ENCODE results near the gene TUSC2. TPM values are rescaled to one million over a fixed set of nuclear protein-coding genes. Genes with fewer than 3 reads are reported as not detected.

TUSC2 gene
- total and polyA plus RNA-seq, 2 of the 13 experiments (the other 11 are each of a cell fraction or from before 2014, with no cell fraction given), result 36.7 to 39.1 TPM

DNA sequence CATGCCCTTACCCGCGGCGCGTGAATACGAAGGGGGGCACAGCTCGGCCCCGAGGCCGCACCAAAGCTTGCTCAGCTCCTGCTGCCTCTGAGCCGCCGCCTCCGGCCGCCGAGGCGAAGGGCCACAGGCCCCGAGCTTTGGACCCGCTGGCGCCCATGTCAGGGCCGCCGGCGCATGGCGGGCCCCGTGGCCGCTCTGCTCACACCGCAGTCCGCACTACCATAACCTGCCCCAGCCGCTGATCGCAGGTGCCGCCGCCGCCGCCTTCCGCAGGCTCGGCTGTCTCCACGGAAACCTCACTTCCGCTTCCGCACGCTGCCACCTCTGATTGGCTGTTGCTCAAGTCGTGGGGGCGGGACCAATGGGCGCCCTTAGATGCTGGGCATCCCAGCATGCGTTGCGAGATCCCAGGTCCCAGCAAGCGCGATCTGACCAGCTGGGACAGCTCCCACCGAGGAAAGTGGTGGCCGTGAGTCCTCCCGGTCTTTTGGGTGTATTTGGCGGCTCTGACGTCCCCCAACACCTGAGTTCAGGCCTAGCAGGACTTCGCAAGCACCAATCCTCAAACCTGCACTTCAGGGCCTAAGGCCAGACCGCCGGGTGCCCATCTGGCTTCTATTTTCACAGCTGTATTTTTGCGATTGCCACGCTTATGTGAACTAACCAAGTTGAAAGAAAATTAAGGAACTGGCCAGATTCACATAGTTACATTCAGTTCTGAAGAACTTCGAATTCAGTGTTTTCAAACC lies at the start of gene TUSC2 (continued):
- TF ChIP-seq, protein P1, sequence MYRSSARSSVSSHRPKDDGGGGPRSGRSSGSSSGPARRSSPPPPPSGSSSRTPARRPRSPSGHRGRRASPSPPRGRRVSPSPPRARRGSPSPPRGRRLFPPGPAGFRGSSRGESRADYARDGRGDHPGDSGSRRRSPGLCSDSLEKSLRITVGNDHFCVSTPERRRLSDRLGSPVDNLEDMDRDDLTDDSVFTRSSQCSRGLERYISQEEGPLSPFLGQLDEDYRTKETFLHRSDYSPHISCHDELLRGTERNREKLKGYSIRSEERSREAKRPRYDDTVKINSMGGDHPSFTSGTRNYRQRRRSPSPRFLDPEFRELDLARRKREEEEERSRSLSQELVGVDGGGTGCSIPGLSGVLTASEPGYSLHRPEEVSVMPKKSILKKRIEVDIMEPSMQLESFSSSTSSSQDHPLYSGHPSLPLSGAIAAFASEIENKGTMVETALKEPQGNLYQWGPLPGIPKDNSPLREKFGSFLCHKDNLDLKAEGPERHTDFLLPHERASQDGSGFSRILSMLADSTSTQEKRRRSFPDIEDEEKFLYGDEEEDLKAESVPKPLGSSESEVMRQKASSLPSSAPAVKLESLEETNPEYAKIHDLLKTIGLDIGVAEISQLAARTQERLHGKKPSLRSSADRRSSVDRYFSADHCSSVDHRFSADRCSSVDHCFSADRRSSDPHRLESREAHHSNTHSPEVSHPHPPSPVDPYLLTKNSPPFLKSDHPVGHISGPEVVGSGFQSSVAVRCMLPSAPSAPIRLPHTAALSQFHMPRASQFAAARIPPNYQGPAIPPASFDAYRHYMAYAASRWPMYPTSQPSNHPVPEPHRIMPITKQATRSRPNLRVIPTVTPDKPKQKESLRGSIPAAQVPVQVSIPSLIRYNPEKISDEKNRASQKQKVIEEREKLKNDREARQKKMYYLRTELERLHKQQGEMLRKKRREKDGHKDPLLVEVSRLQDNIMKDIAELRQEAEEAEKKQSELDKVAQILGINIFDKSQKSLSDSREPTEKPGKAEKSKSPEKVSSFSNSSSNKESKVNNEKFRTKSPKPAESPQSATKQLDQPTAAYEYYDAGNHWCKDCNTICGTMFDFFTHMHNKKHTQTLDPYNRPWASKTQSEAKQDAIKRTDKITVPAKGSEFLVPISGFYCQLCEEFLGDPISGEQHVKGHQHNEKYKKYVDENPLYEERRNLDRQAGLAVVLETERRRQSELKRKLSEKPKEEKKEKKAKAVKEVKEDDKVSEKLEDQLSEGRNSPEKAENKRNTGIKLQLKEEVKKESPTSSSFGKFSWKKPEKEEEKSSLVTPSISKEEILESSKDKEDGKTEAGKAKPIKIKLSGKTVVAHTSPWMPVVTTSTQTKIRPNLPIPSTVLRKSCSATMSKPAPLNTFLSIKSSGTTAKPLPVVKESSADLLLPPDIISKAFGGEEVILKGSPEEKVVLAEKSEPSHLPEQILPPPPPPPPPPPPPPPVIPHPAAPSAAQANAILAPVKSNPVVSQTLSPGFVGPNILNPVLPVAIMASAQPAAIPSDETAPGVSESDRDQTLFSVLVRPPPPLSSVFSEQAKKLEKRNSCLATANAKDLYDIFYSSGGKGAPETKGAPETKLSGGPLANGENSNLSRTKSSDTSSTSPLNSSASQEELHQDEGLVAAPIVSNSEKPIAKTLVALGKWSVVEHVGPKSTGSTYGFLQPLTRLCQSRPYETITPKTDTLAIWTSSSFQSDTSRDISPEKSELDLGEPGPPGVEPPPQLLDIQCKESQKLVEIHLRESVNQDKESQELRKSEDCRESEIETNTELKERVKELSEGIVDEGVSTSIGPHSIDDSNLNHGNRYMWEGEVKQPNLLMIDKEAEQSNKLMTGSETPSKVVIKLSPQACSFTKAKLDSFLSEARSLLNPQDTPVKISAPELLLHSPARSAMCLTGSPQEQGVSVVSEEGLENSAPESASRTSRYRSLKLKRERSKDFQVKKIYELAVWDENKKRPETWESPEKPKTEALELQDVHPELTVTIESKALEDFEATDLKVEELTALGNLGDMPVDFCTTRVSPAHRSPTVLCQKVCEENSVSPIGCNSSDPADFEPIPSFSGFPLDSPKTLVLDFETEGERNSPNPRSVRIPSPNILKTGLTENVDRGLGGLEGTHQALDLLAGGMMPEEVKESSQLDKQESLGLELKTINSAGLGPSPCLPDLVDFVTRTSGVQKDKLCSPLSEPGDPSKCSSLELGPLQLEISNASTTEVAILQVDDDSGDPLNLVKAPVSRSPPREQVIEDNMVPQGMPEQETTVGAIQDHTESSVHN (CRISPR knock-in tag; IDR thresholded peaks at IDR 0.05), result no peak
- TF ChIP-seq HMG20A (CRISPR knock-in tag; IDR thresholded peaks at IDR 0.05; ENCODE audit: borderline replicate concordance) (no peak), RCOR2 (CRISPR knock-in tag; IDR thresholded peaks at IDR 0.05) (0 out of 2 replicates have a peak, but pooled peaks have one; percentile 33), SALL2 (CRISPR knock-in tag; IDR thresholded peaks at IDR 0.05) (peak; percentile 59; the same call in 1 of the 2 replicates), KDM5B (CRISPR knock-in tag; IDR thresholded peaks at IDR 0.05; ENCODE audit: borderline replicate concordance) (peak; percentile 81; the same call in 1 of the 2 replicates), TSC22D2 (CRISPR knock-in tag; IDR thresholded peaks at IDR 0.05; ENCODE audit: borderline replicate concordance) (no peak), MTA1 (CRISPR knock-in tag; IDR thresholded peaks at IDR 0.05; ENCODE audit: borderline replicate concordance) (peak; percentile 59; the same call in 1 of the 2 replicates)
- TF ChIP-seq, protein P2, sequence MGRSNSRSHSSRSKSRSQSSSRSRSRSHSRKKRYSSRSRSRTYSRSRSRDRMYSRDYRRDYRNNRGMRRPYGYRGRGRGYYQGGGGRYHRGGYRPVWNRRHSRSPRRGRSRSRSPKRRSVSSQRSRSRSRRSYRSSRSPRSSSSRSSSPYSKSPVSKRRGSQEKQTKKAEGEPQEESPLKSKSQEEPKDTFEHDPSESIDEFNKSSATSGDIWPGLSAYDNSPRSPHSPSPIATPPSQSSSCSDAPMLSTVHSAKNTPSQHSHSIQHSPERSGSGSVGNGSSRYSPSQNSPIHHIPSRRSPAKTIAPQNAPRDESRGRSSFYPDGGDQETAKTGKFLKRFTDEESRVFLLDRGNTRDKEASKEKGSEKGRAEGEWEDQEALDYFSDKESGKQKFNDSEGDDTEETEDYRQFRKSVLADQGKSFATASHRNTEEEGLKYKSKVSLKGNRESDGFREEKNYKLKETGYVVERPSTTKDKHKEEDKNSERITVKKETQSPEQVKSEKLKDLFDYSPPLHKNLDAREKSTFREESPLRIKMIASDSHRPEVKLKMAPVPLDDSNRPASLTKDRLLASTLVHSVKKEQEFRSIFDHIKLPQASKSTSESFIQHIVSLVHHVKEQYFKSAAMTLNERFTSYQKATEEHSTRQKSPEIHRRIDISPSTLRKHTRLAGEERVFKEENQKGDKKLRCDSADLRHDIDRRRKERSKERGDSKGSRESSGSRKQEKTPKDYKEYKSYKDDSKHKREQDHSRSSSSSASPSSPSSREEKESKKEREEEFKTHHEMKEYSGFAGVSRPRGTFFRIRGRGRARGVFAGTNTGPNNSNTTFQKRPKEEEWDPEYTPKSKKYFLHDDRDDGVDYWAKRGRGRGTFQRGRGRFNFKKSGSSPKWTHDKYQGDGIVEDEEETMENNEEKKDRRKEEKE (IDR thresholded peaks at IDR 0.05), result no peak
- TF ChIP-seq, protein P3, sequence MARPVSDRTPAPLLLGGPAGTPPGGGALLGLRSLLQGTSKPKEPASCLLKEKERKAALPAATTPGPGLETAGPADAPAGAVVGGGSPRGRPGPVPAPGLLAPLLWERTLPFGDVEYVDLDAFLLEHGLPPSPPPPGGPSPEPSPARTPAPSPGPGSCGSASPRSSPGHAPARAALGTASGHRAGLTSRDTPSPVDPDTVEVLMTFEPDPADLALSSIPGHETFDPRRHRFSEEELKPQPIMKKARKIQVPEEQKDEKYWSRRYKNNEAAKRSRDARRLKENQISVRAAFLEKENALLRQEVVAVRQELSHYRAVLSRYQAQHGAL (CRISPR knock-in tag; IDR thresholded peaks at IDR 0.05; ENCODE audit: not compliant biosample characterization), result no peak
- TF ChIP-seq, protein P4, sequence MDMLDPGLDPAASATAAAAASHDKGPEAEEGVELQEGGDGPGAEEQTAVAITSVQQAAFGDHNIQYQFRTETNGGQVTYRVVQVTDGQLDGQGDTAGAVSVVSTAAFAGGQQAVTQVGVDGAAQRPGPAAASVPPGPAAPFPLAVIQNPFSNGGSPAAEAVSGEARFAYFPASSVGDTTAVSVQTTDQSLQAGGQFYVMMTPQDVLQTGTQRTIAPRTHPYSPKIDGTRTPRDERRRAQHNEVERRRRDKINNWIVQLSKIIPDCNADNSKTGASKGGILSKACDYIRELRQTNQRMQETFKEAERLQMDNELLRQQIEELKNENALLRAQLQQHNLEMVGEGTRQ (IDR thresholded peaks at IDR 0.05; ENCODE audit: low read depth, low read length), result no peak
- TF ChIP-seq, protein P4 (CRISPR knock-in tag; IDR thresholded peaks at IDR 0.05; ENCODE audit: borderline replicate concordance), result no peak
- TF ChIP-seq, protein P5, sequence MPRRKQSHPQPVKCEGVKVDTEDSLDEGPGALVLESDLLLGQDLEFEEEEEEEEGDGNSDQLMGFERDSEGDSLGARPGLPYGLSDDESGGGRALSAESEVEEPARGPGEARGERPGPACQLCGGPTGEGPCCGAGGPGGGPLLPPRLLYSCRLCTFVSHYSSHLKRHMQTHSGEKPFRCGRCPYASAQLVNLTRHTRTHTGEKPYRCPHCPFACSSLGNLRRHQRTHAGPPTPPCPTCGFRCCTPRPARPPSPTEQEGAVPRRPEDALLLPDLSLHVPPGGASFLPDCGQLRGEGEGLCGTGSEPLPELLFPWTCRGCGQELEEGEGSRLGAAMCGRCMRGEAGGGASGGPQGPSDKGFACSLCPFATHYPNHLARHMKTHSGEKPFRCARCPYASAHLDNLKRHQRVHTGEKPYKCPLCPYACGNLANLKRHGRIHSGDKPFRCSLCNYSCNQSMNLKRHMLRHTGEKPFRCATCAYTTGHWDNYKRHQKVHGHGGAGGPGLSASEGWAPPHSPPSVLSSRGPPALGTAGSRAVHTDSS (CRISPR knock-in tag; conservative IDR thresholded peaks at IDR 0.05), result 0 out of 2 replicates have a peak, but pooled peaks have one; percentile 35

Measured in HepG2 (cell line).